Cardiac muscle cell (in vitro differentiated cells and primary cell): Measurements from ENCODE around the gene C4B. TPM values are rescaled to one million over a fixed set of nuclear protein-coding genes. Genes with fewer than 3 reads are reported as not detected.
"Not testable (repeated sequence)": the region's sequence is repeated elsewhere in the genome, so short reads cannot be mapped to it uniquely, and the experiment has no call there.

Experiments used
- DNase-seq, 2 donors: peaks; one replicate each; pipeline versions ENCODE4 v3.0.0 to v3.0.0-alpha.2; 2010 to 2017; ENCODE audit warnings: low read depth in 1 of 2, low spot score in 1 of 2
- H3K27ac ChIP-seq: fragments of 200-600 bp; sonication (generic); 2 replicates; pipeline ENCODE4 v1.5.1; 2016
- H3K27me3 ChIP-seq: fragments of 200-600 bp; sonication (generic); 2 replicates; pipeline ENCODE4 v1.6.0; 2016; ENCODE audit warnings: control low read depth
- H3K36me3 ChIP-seq: fragments of 200-600 bp; sonication (generic); 2 replicates; pipeline ENCODE4 v1.5.1; 2016; ENCODE audit warnings: control low read depth
- H3K4me1 ChIP-seq: fragments of 200-600 bp; sonication (generic); 2 replicates; pipeline ENCODE4 v1.8.1; 2017; ENCODE audit warnings: low read depth, mild to moderate bottlenecking, mixed run types
- H3K4me3 ChIP-seq: fragments of 200-600 bp; sonication (generic); 2 replicates; pipeline ENCODE4 v1.5.1; 2016; ENCODE audit warnings: mild to moderate bottlenecking
- H3K9me3 ChIP-seq: fragments of 200-600 bp; sonication (generic); 2 replicates; pipeline ENCODE4 v1.5.1; 2017; ENCODE audit warnings: low read depth, mild to moderate bottlenecking, control low read depth
- CTCF ChIP-seq: IDR thresholded peaks from 2 replicates; pipeline ENCODE4 v1.5.1; 2012; ENCODE audit warnings: low read depth, mild to moderate bottlenecking, low read length
- polyA plus RNA-seq: library from polyadenylated mRNA; unstranded; fragments of >200 nt; fragmentation: Nextera tagmentation; extraction: Ambion mirVana; gene quantifications from 2 replicates; pipeline ENCODE4 v1.2.1, GENCODE V29; 2016
- total RNA-seq: library from RNA; depleted of rRNA; stranded (reverse); fragments of >200 nt; gene quantifications from 2 replicates; pipeline ENCODE4 v1.2.3, GENCODE V29; 2016

C4B gene
- total and polyA plus RNA-seq, 2 experiments from 2014 or later: 2.7 to 4.1 TPM

DNA sequence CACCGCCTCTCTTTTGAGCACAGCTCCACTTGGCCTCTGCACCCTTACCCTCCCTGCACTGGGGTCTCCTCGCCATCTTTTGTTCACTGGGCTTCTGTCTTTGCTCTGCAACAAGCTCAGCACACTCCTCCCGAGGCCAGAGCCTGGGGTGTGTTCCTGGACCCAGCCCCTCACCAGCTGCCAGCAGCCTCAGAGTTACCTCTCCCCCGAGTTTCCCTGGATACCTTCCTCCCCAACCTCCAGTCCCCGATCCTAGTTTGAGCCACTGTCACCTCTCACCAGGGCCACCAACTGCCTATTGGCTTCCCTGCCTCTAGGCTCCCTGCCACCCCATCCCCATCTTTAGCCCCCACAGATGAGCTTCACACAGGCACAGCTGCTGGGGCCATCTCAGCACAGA, 36.0 kb downstream of the C4B start:
- no peaks in the 10 kb centered on the region for H3K27me3 ChIP-seq
- H3K27ac ChIP-seq: no peak overlapping the region
- H3K36me3 ChIP-seq: no peaks in the 10 kb centered on the region
- DNase-seq: no peak
- H3K4me3 ChIP-seq: no peak overlapping the region
- no peaks in the 10 kb centered on the region for H3K9me3 ChIP-seq
- H3K4me1 ChIP-seq: no peaks in the 10 kb centered on the region
- no peak for TF ChIP-seq CTCF

DNA sequence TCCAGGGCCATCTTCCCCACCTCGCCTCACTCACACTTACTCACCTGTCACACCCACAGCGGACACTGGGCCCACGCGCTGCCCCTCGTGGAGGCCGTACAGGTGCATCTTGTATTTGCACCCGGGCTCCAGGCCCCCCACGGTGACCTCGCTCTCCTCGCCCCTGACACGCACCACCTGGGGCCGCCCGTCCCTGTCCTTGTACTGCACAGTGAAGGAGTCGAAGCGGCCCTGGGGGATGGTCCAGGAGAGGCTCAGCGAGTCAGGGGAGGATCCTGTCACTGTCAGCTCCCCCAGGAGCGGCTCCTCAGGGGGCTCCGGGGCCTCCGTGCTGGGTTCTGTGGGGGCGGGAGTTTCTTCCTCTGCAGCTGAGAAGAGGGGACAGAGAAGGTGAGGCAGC, 38.0 kb downstream of the C4B start:
- not testable (repeated sequence) for H3K27me3 ChIP-seq, H3K36me3 ChIP-seq, H3K27ac ChIP-seq, DNase-seq, H3K4me1 ChIP-seq, H3K9me3 ChIP-seq, H3K4me3 ChIP-seq

DNA sequence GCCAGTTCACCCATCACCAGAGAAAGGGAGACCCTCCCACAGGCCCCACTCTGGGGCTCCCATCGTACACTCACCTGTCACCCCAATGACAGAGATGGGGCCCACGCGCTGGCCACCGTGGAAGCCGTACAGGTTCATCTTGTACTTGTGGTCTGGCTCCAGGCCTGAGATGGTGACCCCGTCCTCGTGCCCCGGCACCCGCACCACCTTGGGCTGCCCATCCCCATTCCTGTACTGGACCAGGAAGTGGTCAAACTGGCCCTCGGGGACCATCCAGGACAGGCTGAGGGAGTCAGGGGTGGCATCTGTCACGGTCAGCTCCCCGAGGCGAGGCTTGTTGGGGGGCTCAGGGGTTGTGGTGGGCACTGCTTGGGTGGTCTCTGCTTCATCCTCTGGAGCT, 38.7 kb downstream of the C4B start:
- H3K36me3 ChIP-seq, H3K4me1 ChIP-seq, H3K27ac ChIP-seq, H3K4me3 ChIP-seq, H3K27me3 ChIP-seq, DNase-seq, H3K9me3 ChIP-seq: not testable (repeated sequence)

- DNase-seq: not testable (repeated sequence)
Observed at GRCh38 chr6:32055756-32056155, 41.2 kb downstream of the C4B start.

DNA sequence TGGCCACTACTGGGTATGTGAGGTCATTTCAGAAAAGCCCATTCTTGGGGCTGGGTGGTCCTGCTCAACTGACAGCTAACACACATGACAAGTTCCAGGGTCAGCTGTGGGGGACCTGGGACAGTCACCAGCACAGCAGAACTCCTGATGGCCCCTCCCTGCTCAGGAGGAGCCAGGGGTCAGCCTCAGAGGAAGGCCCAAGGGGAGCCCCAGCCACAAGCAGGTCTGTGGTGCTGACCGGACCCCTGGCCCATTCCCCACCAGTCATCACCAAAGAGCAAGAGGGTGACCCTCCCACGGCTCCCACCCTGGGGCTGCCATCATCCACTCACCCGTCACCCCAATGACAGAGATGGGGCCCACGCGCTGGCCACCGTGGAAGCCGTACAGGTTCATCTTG, 41.7 kb downstream of the C4B start:
- Histone ChIP-seq H3K4me3 (no peak overlapping the region), H3K36me3 (no peaks in the 10 kb centered on the region), H3K27me3 (no peaks in the 10 kb centered on the region), H3K27ac (no peak overlapping the region), H3K9me3 (no peaks in the 10 kb centered on the region), H3K4me1 (no peaks in the 10 kb centered on the region)
- no peak for TF ChIP-seq CTCF
- DNase-seq: no peak

More at GRCh38 chr6:32055756-32056155, 41.2 kb downstream of the C4B start:
- H3K4me3 ChIP-seq, H3K36me3 ChIP-seq, H3K9me3 ChIP-seq, H3K27ac ChIP-seq, H3K27me3 ChIP-seq, H3K4me1 ChIP-seq: not testable (repeated sequence)

- Histone ChIP-seq H3K36me3 (no peaks in the 10 kb centered on the region), H3K4me1 (no peaks in the 10 kb centered on the region), H3K27ac (no peak overlapping the region), H3K9me3 (no peaks in the 10 kb centered on the region), H3K27me3 (no peaks in the 10 kb centered on the region), H3K4me3 (no peak overlapping the region)
- no peak for DNase-seq
- TF ChIP-seq CTCF: no peak
Observed at GRCh38 chr6:32057966-32058365, 43.4 kb downstream of the C4B start.

GRCh38 chr6:32058511-32058963, 43.9 kb downstream of the C4B start:
- no peaks in the 10 kb centered on the region for H3K4me1 ChIP-seq
- H3K9me3 ChIP-seq: no peaks in the 10 kb centered on the region
- TF ChIP-seq CTCF: no peak
- DNase-seq: no peak
- no peaks in the 10 kb centered on the region for H3K27me3 ChIP-seq
- H3K27ac ChIP-seq: no peak overlapping the region
- no peak overlapping the region for H3K4me3 ChIP-seq
- no peaks in the 10 kb centered on the region for H3K36me3 ChIP-seq
